Astrocyte (in vitro differentiated cells and primary cell): ENCODE measurements around the gene CRYBG2. TPM values are rescaled to one million over a fixed set of nuclear protein-coding genes. Genes with fewer than 3 reads are reported as not detected.

Source experiments
- DNase-seq: peaks from one replicate; pipeline ENCODE4 v3.0.0-alpha.2; 2010; ENCODE audit warnings: low read depth
- FAIRE-seq: peaks from 2 replicates; lab custom pipeline; 2011; peaks lifted over from hg19 to GRCh38; lab: Jason Lieb, UNC
- H2AFZ ChIP-seq: 2 replicates; pipeline ENCODE4 v1.6.0; 2012; ENCODE audit warnings: low read depth, low read length, inconsistent platforms
- H3K27ac ChIP-seq: 2 replicates; pipeline ENCODE4 v1.5.1; 2011; ENCODE audit warnings: low read depth, low read length, inconsistent platforms
- H3K27me3 ChIP-seq: 2 replicates; pipeline ENCODE4 v1.6.0; 2011; ENCODE audit warnings: low read length, inconsistent platforms; ENCODE audit not compliant: insufficient read depth
- H3K36me3 ChIP-seq: 2 replicates; pipeline ENCODE4 v1.5.1; 2011; ENCODE audit warnings: low read length, inconsistent platforms; ENCODE audit not compliant: insufficient read depth
- H3K4me1 ChIP-seq: 2 replicates; pipeline ENCODE4 v1.5.1; 2011; ENCODE audit warnings: low read length, inconsistent platforms; ENCODE audit not compliant: insufficient read depth
- H3K4me2 ChIP-seq: 2 replicates; pipeline ENCODE4 v1.6.0; 2012; ENCODE audit warnings: low read length, inconsistent platforms
- H3K4me3 ChIP-seq: 2 replicates; pipeline ENCODE4 v1.5.1; 2011; ENCODE audit warnings: low read depth, mild to moderate bottlenecking, low read length, inconsistent platforms; ENCODE audit not compliant: insufficient read depth
- H3K79me2 ChIP-seq: 2 replicates; pipeline ENCODE4 v1.6.0; 2012; ENCODE audit warnings: mild to moderate bottlenecking, low read length, inconsistent platforms; ENCODE audit not compliant: insufficient read depth
- H3K9ac ChIP-seq: 2 replicates; pipeline ENCODE4 v1.6.0; 2012; ENCODE audit warnings: mild to moderate bottlenecking, low read length, inconsistent platforms
- H3K9me3 ChIP-seq: 2 replicates; pipeline ENCODE4 v1.5.1; 2012; ENCODE audit warnings: low read depth, mild to moderate bottlenecking, low read length, inconsistent platforms; ENCODE audit not compliant: insufficient read depth
- H4K20me1 ChIP-seq: 2 replicates; pipeline ENCODE4 v1.6.0; 2012; ENCODE audit warnings: low read length, inconsistent platforms; ENCODE audit not compliant: insufficient read depth
- H3K27ac Mint-ChIP-seq: one replicate; pipeline ENCODE4 v1.8.0; 2021; ENCODE audit warnings: mild to moderate bottlenecking, mixed read lengths; ENCODE audit not compliant: unreplicated experiment
- H3K27me3 Mint-ChIP-seq: one replicate; pipeline ENCODE4 v1.8.0; 2021; ENCODE audit warnings: low read depth, mixed read lengths; ENCODE audit not compliant: unreplicated experiment
- H3K36me3 Mint-ChIP-seq: one replicate; pipeline ENCODE4 v1.8.0; 2021; ENCODE audit warnings: low read depth, mixed read lengths; ENCODE audit not compliant: unreplicated experiment
- H3K4me1 Mint-ChIP-seq: one replicate; pipeline ENCODE4 v1.8.0; 2021; ENCODE audit warnings: low read depth, mixed read lengths; ENCODE audit not compliant: unreplicated experiment
- H3K4me3 Mint-ChIP-seq: one replicate; pipeline ENCODE4 v1.8.0; 2021; ENCODE audit warnings: mild to moderate bottlenecking, moderate library complexity, mixed read lengths; ENCODE audit not compliant: unreplicated experiment
- H3K9me3 Mint-ChIP-seq: one replicate; pipeline ENCODE4 v1.8.0; 2021; ENCODE audit warnings: mild to moderate bottlenecking, mixed read lengths; ENCODE audit not compliant: unreplicated experiment
- CTCF ChIP-seq: IDR thresholded peaks from 2 replicates; pipeline ENCODE4 v1.5.1; 2011; ENCODE audit warnings: low read depth, mild to moderate bottlenecking, inconsistent platforms, low read length, moderate library complexity; ENCODE audit not compliant: insufficient read depth
- EZH2 ChIP-seq: IDR thresholded peaks from 2 replicates; pipeline ENCODE4 v1.6.1; 2012; ENCODE audit warnings: mild to moderate bottlenecking, low read length, inconsistent platforms; ENCODE audit not compliant: insufficient read depth
- total RNA-seq: library from RNA; stranded (reverse); gene quantifications from 2 replicates; pipeline ENCODE4 v1.2.1, GENCODE V29; 2021

The CRYBG2 gene
- total RNA-seq, 1 donor from 2014 or later: 5.3 TPM

GRCh38 chr1:26280333-26281042 is 73.4 kb downstream of the CRYBG2 start:
- peak overlapping the region; percentile 73 for H3K4me3 ChIP-seq
- Mint-ChIP-seq H3K4me3 (peak overlapping the region; percentile 89), H3K36me3 (peaks cover 11% of the 10 kb centered on the region), H3K27ac (peak overlapping the region; percentile 75), H3K4me1 (peaks cover 67% of the 10 kb centered on the region), H3K27me3 (no peaks in the 10 kb centered on the region), H3K9me3 (no peaks in the 10 kb centered on the region)
- DNase-seq (peak; percentile 38), FAIRE-seq (no peak)
- peak overlapping the region; percentile 97 for H3K4me2 ChIP-seq
- peaks cover 46% of the 10 kb centered on the region for H4K20me1 ChIP-seq
- peaks cover 48% of the 10 kb centered on the region for H3K79me2 ChIP-seq
- H3K9me3 ChIP-seq: no peaks in the 10 kb centered on the region
- peaks cover 86% of the 10 kb centered on the region for H3K4me1 ChIP-seq
- peak overlapping the region; percentile 85 for H3K9ac ChIP-seq
- H2AFZ ChIP-seq: no peak overlapping the region
- peak overlapping the region; percentile 86 for H3K27ac ChIP-seq
- H3K27me3 ChIP-seq: no peaks in the 10 kb centered on the region
- H3K36me3 ChIP-seq: peaks cover 16% of the 10 kb centered on the region
- TF ChIP-seq EZH2 (no peak), CTCF (no peak)

GRCh38 chr1:26279456-26280332 is 74.2 kb downstream of the CRYBG2 start, which contains the start of gene SH3BGRL3:
TSS of gene SH3BGRL3 (plus strand) at chr1:26280086. CDS start at chr1:26280156, 70 bp downstream.
- TF ChIP-seq CTCF (peak; percentile 30), EZH2 (no peak)
- H3K9me3 ChIP-seq: no peaks in the 10 kb centered on the region
- H3K4me2 ChIP-seq: peak within 1 kb of the TSS; percentile 97
- H3K36me3 ChIP-seq: peaks cover 16% of the 10 kb centered on the region
- H3K27ac ChIP-seq: peak within 1 kb of the TSS; percentile 86
- Mint-ChIP-seq H3K27me3 (no peaks in the 10 kb centered on the region), H3K4me3 (peak within 1 kb of the TSS; percentile 89), H3K27ac (peak within 1 kb of the TSS; percentile 91), H3K4me1 (peaks cover 70% of the 10 kb centered on the region), H3K9me3 (no peaks in the 10 kb centered on the region), H3K36me3 (peaks cover 11% of the 10 kb centered on the region)
- peak; percentile 71 for DNase-seq
- no peaks in the 10 kb centered on the region for H3K27me3 ChIP-seq
- H3K9ac ChIP-seq: peak within 1 kb of the TSS; percentile 85
- peaks cover 85% of the 10 kb centered on the region for H3K4me1 ChIP-seq
- H3K4me3 ChIP-seq: peak within 1 kb of the TSS; percentile 73
- H4K20me1 ChIP-seq: peaks cover 46% of the 10 kb centered on the region
- peak within 1 kb of the TSS; percentile 73 for H2AFZ ChIP-seq
- peaks cover 48% of the 10 kb centered on the region for H3K79me2 ChIP-seq
- FAIRE-seq: no peak
